A673 (cell line): ENCODE results near the gene GPC6. TPM values are rescaled to one million over a fixed set of nuclear protein-coding genes. Genes with fewer than 3 reads are reported as not detected.

Source experiments
- BruUV-seq: library from RNA; stranded (reverse); fragments of 400-500 nt; replicated peaks from 2 replicates; lab custom pipeline; 2021; lab: Mats Ljungman, UMichigan
- CTCF ChIA-PET: fragments of 300-600 bp; sonication (Branson Sonifier 250); formaldehyde crosslinking; loops from one replicate; lab custom pipeline; 2022; ENCODE audit warnings: antibody characterized with exemption; lab: Charles Lee
- POLR2A ChIA-PET: fragments of 300-600 bp; sonication (Branson Sonifier 250); formaldehyde crosslinking; loops from one replicate; lab custom pipeline; 2022; ENCODE audit warnings: antibody characterized with exemption; ENCODE audit not compliant: low non-redundant PET; lab: Charles Lee
- DNase-seq: peaks from one replicate; pipeline ENCODE4 v3.0.0-alpha.2; 2015; ENCODE audit warnings: low spot score
- H3K27ac ChIP-seq: fragments of 200-600 bp; sonication (generic); 2 replicates; pipeline ENCODE4 v1.5.1; 2016; ENCODE audit warnings: mixed run types, low read depth, mild to moderate bottlenecking, mixed read lengths, antibody characterized with exemption, low read length; ENCODE audit not compliant: poor library complexity, severe bottlenecking
- H3K27me3 ChIP-seq: fragments of 200-600 bp; sonication (generic); replicated peaks from 2 replicates; pipeline ENCODE4 v1.6.1; 2017; ENCODE audit warnings: mixed run types, low read depth, mild to moderate bottlenecking, mixed read lengths, antibody characterized with exemption, low read length; ENCODE audit not compliant: insufficient read depth, poor library complexity
- H3K36me3 ChIP-seq: fragments of 200-600 bp; sonication (generic); 2 replicates; pipeline ENCODE4 v1.6.1; 2016; ENCODE audit warnings: mixed run types, mild to moderate bottlenecking, mixed read lengths, antibody characterized with exemption, low read length; ENCODE audit not compliant: insufficient read depth, poor library complexity, severe bottlenecking
- H3K4me1 ChIP-seq: fragments of 200-600 bp; sonication (generic); 2 replicates; pipeline ENCODE4 v1.6.1; 2017; ENCODE audit warnings: mixed run types, mild to moderate bottlenecking, mixed read lengths, antibody characterized with exemption, low read length; ENCODE audit not compliant: insufficient read depth, poor library complexity, severe bottlenecking
- H3K4me3 ChIP-seq: fragments of 200-600 bp; sonication (generic); 2 replicates; pipeline ENCODE4 v1.5.1; 2016; ENCODE audit warnings: low read depth, mixed run types, mild to moderate bottlenecking, mixed read lengths, low read length; ENCODE audit not compliant: poor library complexity, severe bottlenecking
- H3K9me3 ChIP-seq: fragments of 200-600 bp; sonication (generic); 2 replicates; pipeline ENCODE4 v1.6.1; 2016; ENCODE audit warnings: mixed run types, low read depth, mild to moderate bottlenecking, mixed read lengths, antibody characterized with exemption, low read length; ENCODE audit not compliant: poor library complexity, severe bottlenecking
- CTCF ChIP-seq: fragments of 300-800, 200-600 bp; sonication (generic); conservative IDR thresholded peaks from 2 replicates; pipeline ENCODE4 v1.5.1; 2017; ENCODE audit warnings: low read depth, mild to moderate bottlenecking, antibody characterized with exemption, low read length, moderate library complexity, mixed read lengths
- EZH2 ChIP-seq: fragments of 200-600 bp; sonication (generic); IDR thresholded peaks from 2 replicates; pipeline ENCODE4 v1.6.1; 2017; ENCODE audit warnings: borderline replicate concordance, low read depth, mild to moderate bottlenecking, mixed read lengths, antibody characterized with exemption, low read length; ENCODE audit not compliant: poor library complexity, severe bottlenecking
- intact Hi-C: fragments of 100-400 bp; cut with micrococcal nuclease; formaldehyde crosslinking; loops from one replicate; pipeline ENCODE4 v1.10.0; 2022; ENCODE audit not compliant: unreplicated experiment
- total RNA-seq: library from RNA; stranded (reverse); gene quantifications from 2 replicates; pipeline ENCODE4 v1.2.3, GENCODE V29; 2021

The GPC6 gene
- total RNA-seq, 1 experiment from 2014 or later: 23.3 TPM

GRCh38 chr13:93284064-93284463, 57.5 kb downstream of the GPC6 start:
- POLR2A ChIA-PET: interaction anchor here (0.6 kb wide), 1 partner anchor 11 kb away, joined by 8 read pairs; no protein-coding TSS in a partner anchor
- no peaks in the 10 kb centered on the region for H3K27me3 ChIP-seq
- BruUV-seq: no TSS peak
- TF ChIP-seq CTCF: no peak
- TF ChIP-seq EZH2: no peak
- peaks cover 58% of the 10 kb centered on the region for H3K4me1 ChIP-seq
- intact Hi-C loops: no loop called here
- H3K9me3 ChIP-seq: no peaks in the 10 kb centered on the region
- no peaks in the 10 kb centered on the region for H3K36me3 ChIP-seq
- H3K4me3 ChIP-seq: no peak overlapping the region
- CTCF ChIA-PET: no interaction called here
- H3K27ac ChIP-seq: no peak overlapping the region
- no peak for DNase-seq

- ChIA-PET CTCF (no interaction called here), POLR2A (no interaction called here)
- no peak overlapping the region for H3K27ac ChIP-seq
Measured at GRCh38 chr13:93286047-93286446, 59.4 kb downstream of the GPC6 start.

GRCh38 chr13:93289053-93289452, 62.4 kb downstream of the GPC6 start:
- BruUV-seq: no TSS peak
- H3K4me1 ChIP-seq: peaks cover 72% of the 10 kb centered on the region
- H3K27me3 ChIP-seq: no peaks in the 10 kb centered on the region
- no peak overlapping the region for H3K4me3 ChIP-seq
- H3K36me3 ChIP-seq: no peaks in the 10 kb centered on the region
- H3K9me3 ChIP-seq: no peaks in the 10 kb centered on the region
- DNase-seq: no peak
- TF ChIP-seq EZH2 (no peak), CTCF (no peak)
- no peak overlapping the region for H3K27ac ChIP-seq
- ChIA-PET POLR2A (no interaction called here), CTCF (no interaction called here)
- intact Hi-C loops: no loop called here

More at GRCh38 chr13:93286047-93286446, 59.4 kb downstream of the GPC6 start:
- Histone ChIP-seq H3K9me3 (no peaks in the 10 kb centered on the region), H3K27me3 (no peaks in the 10 kb centered on the region), H3K4me3 (no peak overlapping the region), H3K36me3 (no peaks in the 10 kb centered on the region), H3K4me1 (peaks cover 75% of the 10 kb centered on the region)
- no TSS peak for BruUV-seq
- intact Hi-C loops: no loop called here
- DNase-seq: no peak
- TF ChIP-seq EZH2 (no peak), CTCF (no peak)
